HepG2 (cell line): ENCODE measurements around the gene PTPA. TPM values are rescaled to one million over a fixed set of nuclear protein-coding genes. Genes with fewer than 3 reads are reported as not detected.

Source experiments
- CBX1 ChIP-seq: IDR thresholded peaks from one replicate; pipeline ENCODE4 v1.6.1; 2016; ENCODE audit warnings: antibody characterized with exemption, low read depth
- CREB1 ChIP-seq, 2 experiments: fragments of 450-650 bp in 1 of 2; IDR thresholded peaks; 2 replicates each; pipeline ENCODE4 v1.6.1; 2016 to 2017; ENCODE audit warnings: control low read depth in 1 of 2, mild to moderate bottlenecking in 1 of 2, missing compliant biosample characterization in 1 of 2, missing genetic modification characterization in 1 of 2
- E2F5 ChIP-seq: sonication (generic); formaldehyde crosslinking; conservative IDR thresholded peaks from 2 replicates; pipeline ENCODE4 v1.4.0; 2020; ENCODE audit warnings: missing genetic modification reagents
- JARID2 ChIP-seq: sonication (generic); formaldehyde crosslinking; IDR thresholded peaks from 2 replicates; pipeline ENCODE4 v1.8.1; 2023; ENCODE audit warnings: missing genetic modification reagents, inconsistent platforms; ENCODE audit not compliant: insufficient replicate concordance
- KDM2A ChIP-seq: sonication (generic); formaldehyde crosslinking; IDR thresholded peaks from 2 replicates; pipeline ENCODE4 v1.4.0; 2020; ENCODE audit warnings: low read depth, missing genetic modification reagents, borderline replicate concordance
- MAX ChIP-seq: IDR thresholded peaks from 2 replicates; pipeline ENCODE4 v1.6.1; 2012; ENCODE audit warnings: inconsistent platforms
- NFIC ChIP-seq: IDR thresholded peaks from 2 replicates; pipeline ENCODE4 v1.6.1; 2012; ENCODE audit warnings: mild to moderate bottlenecking, low read length, inconsistent platforms
- SMAD9 ChIP-seq: sonication (generic); formaldehyde crosslinking; IDR thresholded peaks from 2 replicates; pipeline ENCODE4 v1.5.1; 2020; ENCODE audit warnings: mild to moderate bottlenecking, missing genetic modification reagents
- SRSF9 ChIP-seq: fragments of 200-400 bp; formaldehyde crosslinking; IDR thresholded peaks from 2 replicates; pipeline ENCODE4 v1.6.1; 2018; ENCODE audit warnings: borderline replicate concordance, mild to moderate bottlenecking, low read depth, low read length; ENCODE audit not compliant: insufficient read depth, poor library complexity, severe bottlenecking
- TBX3 ChIP-seq: fragments of 450-650 bp; IDR thresholded peaks from 2 replicates; pipeline ENCODE4 v1.6.1; 2017; ENCODE audit warnings: antibody characterized with exemption, mild to moderate bottlenecking, inconsistent platforms, borderline replicate concordance
- WIZ ChIP-seq: sonication (generic); formaldehyde crosslinking; IDR thresholded peaks from 2 replicates; pipeline ENCODE4 v1.5.1; 2020; ENCODE audit warnings: mild to moderate bottlenecking, missing genetic modification reagents
- ZBTB44 ChIP-seq: sonication (generic); formaldehyde crosslinking; IDR thresholded peaks from 2 replicates; pipeline ENCODE4 v1.4.0; 2020; ENCODE audit warnings: missing genetic modification reagents
- ZFP36L2 ChIP-seq: sonication (generic); formaldehyde crosslinking; IDR thresholded peaks from 2 replicates; pipeline ENCODE4 v1.4.0; 2020; ENCODE audit warnings: missing genetic modification reagents
- ZKSCAN8 ChIP-seq: IDR thresholded peaks from 2 replicates; pipeline ENCODE4 v1.6.1; 2016; ENCODE audit warnings: borderline replicate concordance, missing genetic modification reagents, missing compliant biosample characterization
- ZNF24 ChIP-seq: fragments of 450-650 bp; IDR thresholded peaks from 2 replicates; pipeline ENCODE4 v1.6.1; 2017; ENCODE audit warnings: antibody characterized with exemption, mild to moderate bottlenecking
- ZNF280B ChIP-seq: sonication (generic); formaldehyde crosslinking; IDR thresholded peaks from 2 replicates; pipeline ENCODE4 v1.5.0; 2020; ENCODE audit warnings: missing genetic modification reagents, mild to moderate bottlenecking, borderline replicate concordance
- ZNF280D ChIP-seq: sonication (generic); formaldehyde crosslinking; IDR thresholded peaks from 2 replicates; pipeline ENCODE4 v1.5.1; 2020; ENCODE audit warnings: mild to moderate bottlenecking, missing genetic modification reagents
- ZNF484 ChIP-seq: sonication (generic); formaldehyde crosslinking; IDR thresholded peaks from 2 replicates; pipeline ENCODE4 v1.5.1; 2020; ENCODE audit warnings: mild to moderate bottlenecking, low read depth, missing genetic modification reagents, borderline replicate concordance
- ZNF563 ChIP-seq: sonication (generic); formaldehyde crosslinking; IDR thresholded peaks from 2 replicates; pipeline ENCODE4 v1.8.0; 2022; ENCODE audit warnings: mild to moderate bottlenecking, moderate library complexity, missing genetic modification reagents
- ZNF747 ChIP-seq: sonication (generic); formaldehyde crosslinking; IDR thresholded peaks from 2 replicates; pipeline ENCODE4 v1.8.1; 2023; ENCODE audit warnings: missing genetic modification reagents, mild to moderate bottlenecking, borderline replicate concordance
- ZNF792 ChIP-seq: IDR thresholded peaks from 2 replicates; pipeline ENCODE4 v1.6.1; 2016
- polyA plus RNA-seq, 8 experiments: library from polyadenylated mRNA; depleted of rRNA in 3 of 8; stranded (reverse) in 7 of 8; unstranded in 1 of 8; fragments of >200 nt; fragmentation: Illumina TruSeq in 4 of 8; extraction: Trizol in 4 of 8; gene quantifications; 2 replicates each; pipeline versions ENCODE4 v1.2.1 to v1.2.3, GENCODE V29; 2011 to 2016; ENCODE audit warnings: low read depth in 4 of 8, missing spikeins in 1 of 8, mixed read lengths in 1 of 8; ENCODE audit not compliant: insufficient read depth in 1 of 8
- total RNA-seq, 5 experiments: library from RNA; depleted of rRNA; stranded (reverse); fragments of >200 nt; fragmentation: Illumina TruSeq; extraction: Trizol; gene quantifications; 2 replicates each; pipeline ENCODE4 v1.2.3, GENCODE V29; 2016; ENCODE audit warnings: low read depth in 1 of 5

PTPA gene
- total and polyA plus RNA-seq, 2 of the 13 experiments (the other 11 are each of a cell fraction or from before 2014, with no cell fraction given): 79.3 to 105 TPM

- TF ChIP-seq JARID2 (CRISPR knock-in tag): no peak
- no peak for TF ChIP-seq NFIC
- TF ChIP-seq WIZ (CRISPR knock-in tag): no peak
- peak; percentile 17; the same call in 1 of the 2 replicates for TF ChIP-seq ZNF280B
- TF ChIP-seq SRSF9: no peak
- peak; percentile 22; the same call in 1 of the 2 replicates for TF ChIP-seq ZNF280D (CRISPR knock-in tag)
- 0 out of 2 replicates have a peak, but pooled peaks have one; percentile 23 for TF ChIP-seq SMAD9
- TF ChIP-seq ZNF563 (CRISPR knock-in tag): peak; percentile 49; the same call in 1 of the 2 replicates
- peak; percentile 82 for TF ChIP-seq MAX
- no peak for TF ChIP-seq ZKSCAN8 (CRISPR knock-in tag)
- TF ChIP-seq ZNF747 (CRISPR knock-in tag): no peak
- 0 out of 2 replicates have a peak, but pooled peaks have one; percentile 24 for TF ChIP-seq E2F5 (CRISPR knock-in tag)
- TF ChIP-seq ZNF484 (CRISPR knock-in tag): no peak
- no peak for TF ChIP-seq TBX3
- TF ChIP-seq ZBTB44 (CRISPR knock-in tag): no peak
- TF ChIP-seq CBX1: no peak
- no peak for TF ChIP-seq ZNF792
- TF ChIP-seq CREB1 (IDR thresholded peaks at IDR 0.05): no peak
- TF ChIP-seq CREB1 (CRISPR knock-in tag; IDR thresholded peaks at IDR 0.05): no peak
- TF ChIP-seq KDM2A (CRISPR knock-in tag): peak; percentile 37; the same call in 1 of the 2 replicates
- TF ChIP-seq ZFP36L2 (CRISPR knock-in tag): no peak
- no peak for TF ChIP-seq ZNF24
Measured at GRCh38 chr9:129139233-129139992, 28.2 kb downstream of the PTPA start (continued).
